PC-9 (cell line): ENCODE results near the gene EGLN1. TPM values are rescaled to one million over a fixed set of nuclear protein-coding genes. Genes with fewer than 3 reads are reported as not detected.

Experiments used
- BruUV-seq: library from RNA; stranded (reverse); fragments of 400-500 nt; replicated peaks from 2 replicates; lab custom pipeline; 2021; lab: Mats Ljungman, UMichigan
- CTCF ChIA-PET: fragments of 300-600 bp; sonication (Branson Sonifier 250); formaldehyde crosslinking; loops from one replicate; lab custom pipeline; 2022; ENCODE audit warnings: antibody characterized with exemption; lab: Charles Lee
- POLR2A ChIA-PET: fragments of 300-600 bp; sonication (Branson Sonifier 250); formaldehyde crosslinking; loops from one replicate; lab custom pipeline; 2022; ENCODE audit warnings: antibody characterized with exemption; ENCODE audit not compliant: unreplicated experiment; lab: Charles Lee
- DNase-seq, 2 experiments: peaks; one replicate each; pipeline versions ENCODE4 v3.0.0 to v3.0.0-alpha.2; 2015 to 2022; ENCODE audit warnings: mixed read lengths in 1 of 2
- H2AFZ ChIP-seq: fragments of 200-600 bp; sonication (generic); 2 replicates; pipeline ENCODE4 v1.8.1; 2017; ENCODE audit warnings: antibody characterized with exemption
- H3F3A ChIP-seq: fragments of 200-600 bp; sonication (generic); 2 replicates; pipeline ENCODE4 v1.8.1; 2017; ENCODE audit warnings: antibody characterized with exemption, mild to moderate bottlenecking, low read depth; ENCODE audit not compliant: insufficient read depth
- H3K27ac ChIP-seq: fragments of 200-600 bp; sonication (generic); 2 replicates; pipeline ENCODE4 v1.6.1; 2016; ENCODE audit warnings: mixed run types
- H3K27me3 ChIP-seq: fragments of 200-600 bp; sonication (generic); 2 replicates; pipeline ENCODE4 v1.6.1; 2016; ENCODE audit warnings: low read depth, mixed run types; ENCODE audit not compliant: insufficient read depth
- H3K36me3 ChIP-seq: fragments of 200-600 bp; sonication (generic); 2 replicates; pipeline ENCODE4 v1.6.1; 2016; ENCODE audit warnings: low read depth, mixed run types
- H3K4me1 ChIP-seq: fragments of 200-600 bp; sonication (generic); replicated peaks from 2 replicates; pipeline ENCODE4 v1.6.1; 2016; ENCODE audit warnings: mixed run types; ENCODE audit not compliant: insufficient read depth
- H3K4me2 ChIP-seq: fragments of 200-600 bp; sonication (generic); 2 replicates; pipeline ENCODE4 v1.6.1; 2017; ENCODE audit warnings: mixed run types
- H3K4me3 ChIP-seq: fragments of 200-600 bp; sonication (generic); 2 replicates; pipeline ENCODE4 v1.6.1; 2016; ENCODE audit warnings: mixed run types
- H3K79me2 ChIP-seq: fragments of 200-600 bp; sonication (generic); 2 replicates; pipeline ENCODE4 v1.6.1; 2017; ENCODE audit warnings: low read depth, mixed run types
- H3K9me2 ChIP-seq: fragments of 200-600 bp; sonication (generic); 2 replicates; pipeline ENCODE4 v1.8.1; 2017; ENCODE audit warnings: mild to moderate bottlenecking; ENCODE audit not compliant: insufficient read depth
- H3K9me3 ChIP-seq: fragments of 200-600 bp; sonication (generic); 2 replicates; pipeline ENCODE4 v1.8.1; 2016; ENCODE audit warnings: low read depth; ENCODE audit not compliant: insufficient read depth
- H4K20me1 ChIP-seq: fragments of 200-600 bp; sonication (generic); 2 replicates; pipeline ENCODE4 v1.8.1; 2017; ENCODE audit not compliant: insufficient read depth
- EZH2 ChIP-seq: fragments of 200-600 bp; sonication (generic); IDR thresholded peaks from 2 replicates; pipeline ENCODE4 v1.8.0; 2017; ENCODE audit warnings: antibody characterized with exemption, low read depth
- intact Hi-C: fragments of 100-400 bp; cut with micrococcal nuclease; formaldehyde crosslinking; loops from one replicate; pipeline ENCODE4 v1.10.0; 2022; ENCODE audit not compliant: unreplicated experiment
- total RNA-seq: library from RNA; stranded (reverse); gene quantifications from 2 replicates; pipeline ENCODE4 v1.2.3, GENCODE V29; 2021
- TF ChIP-seq, protein P1 (sequence below): fragments of 200-600 bp; sonication (generic); conservative IDR thresholded peaks from 2 replicates; pipeline ENCODE4 v1.6.1; 2017; ENCODE audit warnings: mixed run types, antibody characterized with exemption, mild to moderate bottlenecking, moderate library complexity

The EGLN1 gene
- total RNA-seq, 1 experiment from 2014 or later: 18.8 TPM

DNA sequence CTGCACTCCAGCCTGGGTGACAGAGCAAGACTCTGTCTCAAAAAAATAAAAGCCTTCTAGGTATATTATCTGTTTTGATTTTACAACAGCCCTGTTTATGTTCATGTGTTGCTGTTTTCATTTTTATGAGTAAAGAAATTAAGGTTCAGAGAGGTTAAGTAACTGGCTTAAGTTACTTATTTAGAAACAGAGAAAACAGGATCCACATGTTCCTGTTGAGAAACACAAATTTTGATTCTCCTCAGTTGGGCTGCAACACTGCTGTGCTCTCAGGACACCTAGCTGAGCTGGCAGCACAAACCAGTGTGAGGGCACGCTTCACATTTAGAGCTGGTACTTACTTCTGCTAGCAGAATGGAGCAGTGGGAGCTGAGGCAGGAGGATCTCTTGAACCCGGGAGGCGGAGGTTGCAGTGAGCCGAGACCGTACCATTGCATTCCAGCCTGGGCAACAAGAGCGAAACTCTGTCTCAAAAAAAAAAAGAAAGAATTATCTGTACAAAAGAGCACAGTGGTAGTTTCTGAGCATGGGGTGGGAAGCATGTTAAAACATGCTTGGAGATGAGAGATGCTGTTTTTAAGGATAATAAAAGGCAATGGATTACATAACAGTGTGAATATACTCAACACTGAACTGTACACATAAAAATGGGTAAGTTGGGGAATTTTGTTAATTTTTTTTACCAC, 81.6 kb downstream of the EGLN1 start:
- Histone ChIP-seq H3K9me2 (no peaks in the 10 kb centered on the region), H3K79me2 (peaks cover 57% of the 10 kb centered on the region), H4K20me1 (peaks cover 14% of the 10 kb centered on the region), H3K36me3 (peaks cover 20% of the 10 kb centered on the region), H3K27me3 (no peaks in the 10 kb centered on the region), H2AFZ (no peak overlapping the region), H3K4me3 (no peak overlapping the region), H3K9me3 (no peaks in the 10 kb centered on the region), H3K4me1 (peaks cover 23% of the 10 kb centered on the region), H3F3A (no peaks in the 10 kb centered on the region), H3K4me2 (no peak overlapping the region), H3K27ac (no peak overlapping the region)
- TF ChIP-seq, protein P1, sequence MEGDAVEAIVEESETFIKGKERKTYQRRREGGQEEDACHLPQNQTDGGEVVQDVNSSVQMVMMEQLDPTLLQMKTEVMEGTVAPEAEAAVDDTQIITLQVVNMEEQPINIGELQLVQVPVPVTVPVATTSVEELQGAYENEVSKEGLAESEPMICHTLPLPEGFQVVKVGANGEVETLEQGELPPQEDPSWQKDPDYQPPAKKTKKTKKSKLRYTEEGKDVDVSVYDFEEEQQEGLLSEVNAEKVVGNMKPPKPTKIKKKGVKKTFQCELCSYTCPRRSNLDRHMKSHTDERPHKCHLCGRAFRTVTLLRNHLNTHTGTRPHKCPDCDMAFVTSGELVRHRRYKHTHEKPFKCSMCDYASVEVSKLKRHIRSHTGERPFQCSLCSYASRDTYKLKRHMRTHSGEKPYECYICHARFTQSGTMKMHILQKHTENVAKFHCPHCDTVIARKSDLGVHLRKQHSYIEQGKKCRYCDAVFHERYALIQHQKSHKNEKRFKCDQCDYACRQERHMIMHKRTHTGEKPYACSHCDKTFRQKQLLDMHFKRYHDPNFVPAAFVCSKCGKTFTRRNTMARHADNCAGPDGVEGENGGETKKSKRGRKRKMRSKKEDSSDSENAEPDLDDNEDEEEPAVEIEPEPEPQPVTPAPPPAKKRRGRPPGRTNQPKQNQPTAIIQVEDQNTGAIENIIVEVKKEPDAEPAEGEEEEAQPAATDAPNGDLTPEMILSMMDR: no peak
- no peak for TF ChIP-seq EZH2
- DNase-seq: no peak
- no TSS peak for BruUV-seq
- ChIA-PET POLR2A (no interaction called here), CTCF (no interaction called here)
- intact Hi-C loops: no loop called here

DNA sequence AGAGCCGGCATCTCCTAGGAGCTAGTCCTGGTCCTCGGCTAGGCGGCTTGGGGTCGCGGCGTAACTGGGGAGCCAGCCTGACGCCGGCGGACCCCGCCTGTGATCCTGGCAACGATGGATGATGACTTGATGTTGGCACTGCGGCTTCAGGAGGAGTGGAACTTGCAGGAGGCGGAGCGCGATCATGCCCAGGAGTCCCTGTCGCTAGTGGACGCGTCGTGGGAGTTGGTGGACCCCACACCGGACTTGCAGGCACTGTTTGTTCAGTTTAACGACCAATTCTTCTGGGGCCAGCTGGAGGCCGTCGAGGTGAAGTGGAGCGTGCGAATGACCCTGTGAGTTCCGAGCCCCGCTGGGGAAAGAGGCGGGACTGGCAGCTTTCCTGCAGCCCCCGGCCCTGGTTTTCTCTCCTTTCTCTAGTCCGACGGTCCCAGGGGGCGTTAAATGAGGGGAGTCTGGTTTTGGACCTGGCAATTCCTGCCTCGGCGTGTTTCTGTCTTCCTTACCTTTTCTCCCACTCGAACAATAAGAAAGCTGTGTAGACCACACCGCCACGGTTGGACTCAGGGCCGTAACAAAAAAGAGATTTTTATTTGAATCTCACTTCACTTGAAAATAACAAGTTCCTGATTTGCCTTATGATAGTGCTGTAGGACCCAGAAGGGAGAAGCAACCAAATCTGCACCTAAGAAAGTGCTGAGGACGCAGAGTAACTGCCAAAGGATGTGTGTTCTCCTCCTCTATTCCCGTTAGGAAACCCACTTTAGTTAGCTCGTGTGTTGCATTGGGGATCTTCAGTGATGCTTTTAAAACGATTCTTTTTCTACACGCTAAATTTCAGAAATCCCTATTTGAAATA, 83.6 kb downstream of the EGLN1 start, which contains the start of gene SPRTN:
TSS of gene SPRTN (plus strand) at position 24 of the 859 bp plus-strand sequence. CDS start at position 115, 91 bp downstream.
- H3K4me3 ChIP-seq: peak within 1 kb of the TSS; percentile 72
- H3K36me3 ChIP-seq: peaks cover 26% of the 10 kb centered on the region
- H3K4me1 ChIP-seq: peaks cover 43% of the 10 kb centered on the region
- intact Hi-C loops: loop anchor here (2.0 to 10.0 kb wide), 2 partner anchors 84 to 694 kb away; partner anchors contain the start of genes COG2 and EGLN1
- no peak for DNase-seq
- BruUV-seq: TSS peak; percentile 70
- no peaks in the 10 kb centered on the region for H3K27me3 ChIP-seq
- H3K9me2 ChIP-seq: no peaks in the 10 kb centered on the region
- peaks cover 75% of the 10 kb centered on the region for H3K79me2 ChIP-seq
- no peak for TF ChIP-seq EZH2
- TF ChIP-seq, protein P1: no peak
- H4K20me1 ChIP-seq: peaks cover 31% of the 10 kb centered on the region
- CTCF ChIA-PET: no interaction called here
- H3K9me3 ChIP-seq: no peaks in the 10 kb centered on the region
- POLR2A ChIA-PET: interaction anchor here (0.5 to 0.9 kb wide), 12 partner anchors 83 to 1982 kb away, joined by 3 to 10 read pairs (median 4); partner anchors contain the start of gene EGLN1
- H3K27ac ChIP-seq: peak within 1 kb of the TSS; percentile 89
- peak within 1 kb of the TSS; percentile 99 for H3K4me2 ChIP-seq
- peak within 1 kb of the TSS; percentile 99 for H2AFZ ChIP-seq
- no peaks in the 10 kb centered on the region for H3F3A ChIP-seq
